HG02610 (cell line): ENCODE measurements around the gene RAB3GAP1.

ENCODE experiments used
- ATAC-seq: cut with Tn5 transposase; IDR thresholded peaks from one replicate; pipeline ENCODE4 v1.9.1; 2021; ENCODE audit warnings: mild to moderate bottlenecking, moderate library complexity; ENCODE audit not compliant: unreplicated experiment

RAB3GAP1 gene

DNA sequence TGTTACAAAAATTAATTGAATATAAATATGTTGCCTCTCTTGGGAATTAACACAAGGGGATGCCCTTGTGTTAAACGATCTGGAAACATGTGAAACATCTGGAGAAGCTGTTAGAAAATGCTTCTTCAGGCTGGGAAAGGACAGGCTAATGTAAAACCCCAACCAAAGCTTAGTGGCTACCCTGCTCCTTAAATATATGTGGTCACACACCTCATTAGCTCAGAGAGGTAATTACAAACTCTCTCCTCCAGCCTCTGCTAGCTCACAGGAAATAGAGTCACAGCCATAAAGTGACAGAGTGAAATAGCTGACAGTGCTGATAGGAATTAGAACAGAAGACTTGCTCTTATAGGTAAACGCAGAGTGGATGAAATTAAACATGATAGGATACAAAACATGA lies 155.9 kb downstream of the RAB3GAP1 start:
- ATAC-seq = no peak

GRCh38 chr2:135212757-135213156 lies 160.7 kb downstream of the RAB3GAP1 start:
- no peak for ATAC-seq

- no peak for ATAC-seq
Measured at GRCh38 chr2:135218426-135218825, 166.3 kb downstream of the RAB3GAP1 start.

DNA sequence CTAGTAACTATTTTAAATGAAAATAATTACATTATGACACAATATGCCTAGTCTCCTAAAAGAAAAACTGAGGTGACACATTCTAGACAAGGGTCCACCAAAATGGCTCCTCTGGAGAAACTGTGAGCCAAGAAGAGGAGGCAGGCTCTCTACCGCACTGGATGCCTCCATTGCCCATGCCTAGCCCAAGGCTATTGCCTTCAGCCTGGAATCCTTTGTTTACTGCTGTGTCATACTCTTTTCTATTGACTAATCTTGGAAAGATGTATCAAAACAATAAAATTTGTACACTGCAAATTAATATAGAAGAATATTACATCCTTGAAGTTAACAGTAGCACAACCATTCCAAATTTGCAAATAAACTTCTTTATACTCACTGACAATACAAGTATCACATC lies 167.1 kb downstream of the RAB3GAP1 start:
- ATAC-seq = no peak
